ENCODE data around the gene PTPRQ. TPM values are rescaled to one million over a fixed set of nuclear protein-coding genes. Genes with fewer than 3 reads are reported as not detected.
"Not testable (repeated sequence)": the region's sequence is repeated elsewhere in the genome, so short reads cannot be mapped to it uniquely, and the experiment has no call there.

The PTPRQ gene
- total RNA-seq, 1 donor from 2014 or later: 0.35 TPM

DNA sequence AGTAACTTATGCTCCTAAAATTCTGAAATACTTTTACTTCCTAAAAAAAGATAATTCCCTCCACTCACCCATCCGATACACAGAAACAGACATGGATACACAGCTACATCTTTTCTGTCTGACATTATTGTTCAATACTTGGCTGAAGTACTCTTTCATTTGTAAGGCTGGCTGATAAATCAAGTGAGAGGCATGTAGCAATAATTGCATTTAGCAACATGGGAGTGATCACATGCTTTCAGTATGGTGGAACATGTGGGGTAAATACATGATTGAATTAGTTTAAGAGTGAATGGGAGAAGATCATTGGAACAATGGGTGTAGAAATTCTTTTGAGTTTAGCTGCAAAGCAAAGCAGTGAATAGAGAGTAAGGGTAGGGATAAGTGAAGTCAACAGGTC lies 25.6 kb downstream of the PTPRQ start:
- no peak overlapping the region for H3K27ac Mint-ChIP-seq (ENCODE audit: unreplicated experiment)
- H3K4me1 Mint-ChIP-seq (ENCODE audit: unreplicated experiment): peaks cover 26% of the 10 kb centered on the region

DNA sequence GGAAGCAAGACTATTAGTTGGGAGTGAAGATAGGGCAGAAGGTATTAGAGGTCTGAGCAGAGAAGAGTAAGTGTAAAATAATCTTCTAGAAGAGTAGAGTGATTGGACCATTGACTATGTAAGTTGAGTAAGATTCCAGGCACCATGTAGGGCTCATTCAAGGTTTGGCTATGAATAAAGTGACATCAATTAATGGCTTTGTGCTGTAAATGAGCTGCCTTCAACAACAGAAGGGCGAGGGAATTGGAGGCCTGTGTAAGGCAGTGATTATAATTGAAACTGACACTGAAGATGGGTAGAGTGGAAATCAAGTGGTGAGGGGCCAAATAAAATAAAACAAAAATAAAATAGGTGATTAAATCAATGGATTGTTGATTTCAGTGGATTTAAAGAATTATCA lies 26.4 kb downstream of the PTPRQ start:
- Mint-ChIP-seq H3K4me1 (ENCODE audit: unreplicated experiment) (peaks cover 26% of the 10 kb centered on the region), H3K27ac (ENCODE audit: unreplicated experiment) (no peak overlapping the region), H3K36me3 (ENCODE audit: unreplicated experiment) (no peaks in the 10 kb centered on the region), H3K27me3 (ENCODE audit: unreplicated experiment) (no peaks in the 10 kb centered on the region), H3K9me3 (ENCODE audit: unreplicated experiment) (no peaks in the 10 kb centered on the region), H3K4me3 (ENCODE audit: unreplicated experiment) (no peak overlapping the region)
- DNase-seq (ENCODE audit: extremely low spot score, unreplicated experiment): no peak
- TF ChIP-seq, protein P1, sequence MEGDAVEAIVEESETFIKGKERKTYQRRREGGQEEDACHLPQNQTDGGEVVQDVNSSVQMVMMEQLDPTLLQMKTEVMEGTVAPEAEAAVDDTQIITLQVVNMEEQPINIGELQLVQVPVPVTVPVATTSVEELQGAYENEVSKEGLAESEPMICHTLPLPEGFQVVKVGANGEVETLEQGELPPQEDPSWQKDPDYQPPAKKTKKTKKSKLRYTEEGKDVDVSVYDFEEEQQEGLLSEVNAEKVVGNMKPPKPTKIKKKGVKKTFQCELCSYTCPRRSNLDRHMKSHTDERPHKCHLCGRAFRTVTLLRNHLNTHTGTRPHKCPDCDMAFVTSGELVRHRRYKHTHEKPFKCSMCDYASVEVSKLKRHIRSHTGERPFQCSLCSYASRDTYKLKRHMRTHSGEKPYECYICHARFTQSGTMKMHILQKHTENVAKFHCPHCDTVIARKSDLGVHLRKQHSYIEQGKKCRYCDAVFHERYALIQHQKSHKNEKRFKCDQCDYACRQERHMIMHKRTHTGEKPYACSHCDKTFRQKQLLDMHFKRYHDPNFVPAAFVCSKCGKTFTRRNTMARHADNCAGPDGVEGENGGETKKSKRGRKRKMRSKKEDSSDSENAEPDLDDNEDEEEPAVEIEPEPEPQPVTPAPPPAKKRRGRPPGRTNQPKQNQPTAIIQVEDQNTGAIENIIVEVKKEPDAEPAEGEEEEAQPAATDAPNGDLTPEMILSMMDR (IDR thresholded peaks at IDR 0.05): no peak

More for the DNA sequence above, 25.6 kb downstream of the PTPRQ start:
- no peak overlapping the region for H3K4me3 Mint-ChIP-seq (ENCODE audit: unreplicated experiment)
- H3K9me3 Mint-ChIP-seq (ENCODE audit: unreplicated experiment): no peaks in the 10 kb centered on the region
- TF ChIP-seq, protein P1 (IDR thresholded peaks at IDR 0.05): no peak
- no peaks in the 10 kb centered on the region for H3K36me3 Mint-ChIP-seq (ENCODE audit: unreplicated experiment)
- H3K27me3 Mint-ChIP-seq (ENCODE audit: unreplicated experiment): no peaks in the 10 kb centered on the region
- no peak for DNase-seq (ENCODE audit: extremely low spot score, unreplicated experiment)

DNA sequence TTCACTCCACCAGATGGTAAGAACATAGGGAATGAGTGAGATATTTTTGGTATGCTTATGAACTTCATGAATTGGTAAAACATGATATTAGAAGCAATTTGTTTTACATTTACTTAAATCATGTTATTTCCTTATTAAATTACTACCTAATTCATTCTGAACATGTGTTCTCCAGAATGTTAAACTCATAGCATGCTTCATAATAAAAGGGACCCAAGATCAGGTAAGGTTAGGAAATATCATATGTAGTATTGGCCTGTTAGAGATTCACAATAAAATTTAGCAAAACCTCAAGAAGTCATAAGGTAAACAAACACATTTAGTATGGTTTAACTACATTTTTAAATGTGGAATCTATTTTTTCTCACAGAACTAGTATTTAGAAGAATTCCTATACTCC lies 28.2 kb downstream of the PTPRQ start:
- no peak overlapping the region for H3K4me3 Mint-ChIP-seq (ENCODE audit: unreplicated experiment)
- TF ChIP-seq, protein P1 (IDR thresholded peaks at IDR 0.05): no peak
- no peaks in the 10 kb centered on the region for H3K36me3 Mint-ChIP-seq (ENCODE audit: unreplicated experiment)
- H3K9me3 Mint-ChIP-seq (ENCODE audit: unreplicated experiment): no peaks in the 10 kb centered on the region
- H3K4me1 Mint-ChIP-seq (ENCODE audit: unreplicated experiment): peaks cover 26% of the 10 kb centered on the region
- no peaks in the 10 kb centered on the region for H3K27me3 Mint-ChIP-seq (ENCODE audit: unreplicated experiment)
- no peak for DNase-seq (ENCODE audit: extremely low spot score, unreplicated experiment)
- H3K27ac Mint-ChIP-seq (ENCODE audit: unreplicated experiment): no peak overlapping the region

DNA sequence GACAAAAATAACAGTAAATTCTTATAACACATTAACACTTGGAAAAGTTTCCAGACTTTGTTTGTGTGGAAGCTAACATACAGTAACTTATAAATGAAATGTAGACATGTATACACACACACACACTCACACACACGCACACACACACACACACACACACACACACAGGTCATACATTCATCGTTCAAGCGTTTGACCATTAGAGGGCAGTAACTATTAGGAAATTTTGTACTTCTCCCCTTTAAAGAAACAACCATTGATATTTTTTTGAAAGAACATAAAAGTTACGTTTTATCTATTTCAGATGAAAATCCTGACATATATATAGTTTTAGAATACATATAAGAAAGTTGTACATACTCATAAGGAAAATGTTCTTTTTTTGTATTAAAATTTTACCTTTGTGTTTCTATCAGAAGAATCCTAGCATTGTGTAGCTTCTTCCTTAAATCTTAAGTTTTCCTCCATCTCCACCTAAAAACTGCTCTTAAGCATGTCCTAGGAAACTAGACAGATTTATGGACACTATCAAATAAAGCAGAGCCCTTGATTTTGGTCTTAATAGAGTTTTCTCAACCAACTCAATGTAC lies 29.0 kb downstream of the PTPRQ start:
- Mint-ChIP-seq H3K4me3 (ENCODE audit: unreplicated experiment) (no peak overlapping the region), H3K27ac (ENCODE audit: unreplicated experiment) (peak overlapping the region; percentile 57), H3K4me1 (ENCODE audit: unreplicated experiment) (peaks cover 26% of the 10 kb centered on the region), H3K9me3 (ENCODE audit: unreplicated experiment) (no peaks in the 10 kb centered on the region), H3K36me3 (ENCODE audit: unreplicated experiment) (no peaks in the 10 kb centered on the region), H3K27me3 (ENCODE audit: unreplicated experiment) (no peaks in the 10 kb centered on the region)
- DNase-seq (ENCODE audit: extremely low spot score, unreplicated experiment): no peak
- TF ChIP-seq, protein P1 (IDR thresholded peaks at IDR 0.05): peak; percentile 62

DNA sequence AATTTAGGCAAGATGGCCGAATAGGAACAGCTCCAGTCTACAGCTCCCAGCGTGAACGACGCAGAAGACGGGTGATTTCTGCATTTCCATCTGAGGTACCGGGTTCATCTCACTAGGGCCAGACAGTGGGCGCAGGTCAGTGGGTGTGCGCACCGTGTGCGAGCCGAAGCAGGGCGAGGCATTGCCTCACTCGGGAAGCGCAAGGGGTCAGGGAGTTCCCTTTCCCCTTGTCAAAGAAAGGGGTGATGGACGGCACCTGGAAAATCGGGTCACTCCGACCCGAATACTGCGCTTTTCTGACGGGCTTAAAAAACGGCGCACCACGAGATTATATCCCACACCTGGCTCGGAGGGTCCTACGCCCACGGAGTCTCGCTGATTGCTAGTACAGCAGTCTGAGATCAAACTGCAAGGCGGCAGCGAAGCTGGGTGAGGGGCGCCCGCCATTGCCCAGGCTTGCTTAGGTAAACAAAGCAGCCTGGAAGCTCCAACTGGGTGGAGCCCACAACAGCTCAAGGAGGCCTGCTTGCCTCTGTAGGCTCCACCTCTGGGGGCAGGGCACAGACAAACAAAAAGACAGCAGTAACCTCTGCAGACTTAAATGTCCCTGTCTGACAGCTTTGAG lies 33.6 kb downstream of the PTPRQ start:
- not testable (repeated sequence) for H3K27ac Mint-ChIP-seq (ENCODE audit: unreplicated experiment); DNase-seq (ENCODE audit: extremely low spot score, unreplicated experiment); H3K27me3 Mint-ChIP-seq (ENCODE audit: unreplicated experiment); H3K36me3 Mint-ChIP-seq (ENCODE audit: unreplicated experiment); H3K4me3 Mint-ChIP-seq (ENCODE audit: unreplicated experiment); H3K9me3 Mint-ChIP-seq (ENCODE audit: unreplicated experiment)
- H3K4me1 Mint-ChIP-seq (ENCODE audit: unreplicated experiment): peaks cover 18% of the 10 kb centered on the region
